K562 (cell line): ENCODE measurements around the gene MIP. TPM values are rescaled to one million over a fixed set of nuclear protein-coding genes. Genes with fewer than 3 reads are reported as not detected.
A peak's percentile ranks its signal among the peaks of the same experiment; 100 is the strongest.

Experiments
- ATAC-seq: fragments of 200-7000 bp; cut with Tn5 transposase; 3 replicates; pipeline ENCODE4 v1.9.1; 2020; ENCODE audit warnings: moderate library complexity
- BruUV-seq: library from RNA; stranded (reverse); fragments of 400-500 nt; replicated peaks from 2 replicates; lab custom pipeline; 2021; lab: Mats Ljungman, UMichigan
- CTCF ChIA-PET: fragments of 300-600 bp; formaldehyde crosslinking; extraction: SDS; loops from one replicate; lab custom pipeline; 2021; ENCODE audit warnings: low intra/inter-chr PET ratio; lab: Yijun Ruan, JAX
- POLR2A ChIA-PET: fragments of 300-600, 350-650 bp; sonication (Branson Sonifier 250); formaldehyde crosslinking; extraction: SDS; loops from one replicate; lab custom pipeline; 2021; ENCODE audit warnings: antibody characterized with exemption, inconsistent platforms; lab: Yijun Ruan, JAX
- DNase-seq, 4 experiments: peaks; one replicate each; pipeline versions ENCODE4 v3.0.0 to v3.0.0-alpha.2; 2011 to 2018; ENCODE audit warnings: low spot score in 3 of 4, mixed read lengths in 3 of 4; ENCODE audit errors: extremely low read depth in 1 of 4
- FAIRE-seq: peaks from 2 replicates; lab custom pipeline; 2011; peaks lifted over from hg19 to GRCh38; lab: Jason Lieb, UNC
- H2AFZ ChIP-seq: 2 replicates; pipeline ENCODE4 v1.6.0; 2011; ENCODE audit warnings: low read depth, low read length, control low read depth, inconsistent platforms
- H3K27ac ChIP-seq: fragments of 200-600 bp; 3 replicates; pipeline ENCODE4 v1.8.0; 2011; ENCODE audit warnings: low read depth, mild to moderate bottlenecking, control low read depth, inconsistent platforms, low read length, moderate library complexity, mixed read lengths; ENCODE audit errors: extremely low read depth
- H3K27me3 ChIP-seq, 2 experiments: fragments of 300-600 bp in 1 of 2; 2 replicates in 1 of 2; 3 replicates in 1 of 2; pipeline versions ENCODE4 v1.6.0 to v1.8.0; 2011; ENCODE audit warnings: inconsistent platforms in 2 of 2, low read length in 2 of 2, mild to moderate bottlenecking in 1 of 2, mixed read lengths in 1 of 2, moderate library complexity in 1 of 2; ENCODE audit not compliant: control insufficient read depth in 2 of 2, insufficient read depth in 2 of 2
- H3K36me3 ChIP-seq: fragments of 300-600 bp; 3 replicates; pipeline ENCODE4 v1.8.0; 2011; ENCODE audit warnings: mild to moderate bottlenecking, low read length, inconsistent platforms; ENCODE audit not compliant: control insufficient read depth, insufficient read depth
- H3K4me1 ChIP-seq, 2 experiments: fragments of 200-600 bp in 1 of 2; replicated peaks in 1 of 2; 2 replicates in 1 of 2; 3 replicates in 1 of 2; pipeline versions ENCODE4 v1.5.1 to v1.8.0; 2011; ENCODE audit warnings: inconsistent platforms in 2 of 2, low read length in 2 of 2, mild to moderate bottlenecking in 1 of 2, mixed read lengths in 1 of 2, moderate library complexity in 1 of 2; ENCODE audit not compliant: control insufficient read depth in 2 of 2, insufficient read depth in 2 of 2
- H3K4me2 ChIP-seq: 2 replicates; pipeline ENCODE4 v1.6.1; 2011; ENCODE audit warnings: low read length, control low read depth, inconsistent platforms, mixed read lengths; ENCODE audit not compliant: insufficient read depth
- H3K4me3 ChIP-seq: fragments of 200-600 bp; sonication (generic), shearing (Covaris generic); 2 replicates; pipeline ENCODE4 v1.5.1; 2016; ENCODE audit warnings: control low read depth, inconsistent platforms
- H3K79me2 ChIP-seq: fragments of 200-600 bp; 3 replicates; pipeline ENCODE4 v1.8.0; 2011; ENCODE audit warnings: low read length, inconsistent platforms; ENCODE audit not compliant: control insufficient read depth, insufficient read depth
- H3K9ac ChIP-seq, 2 experiments: 2 replicates each; pipeline versions ENCODE4 v1.6.0 to v1.6.1; 2011; ENCODE audit warnings: low read depth in 2 of 2, low read length in 2 of 2, control low read depth in 1 of 2, inconsistent platforms in 1 of 2, mild to moderate bottlenecking in 1 of 2, mixed read lengths in 1 of 2; ENCODE audit not compliant: insufficient read depth in 1 of 2
- H3K9me1 ChIP-seq: one replicate; pipeline ENCODE4 v1.6.0; 2011; ENCODE audit warnings: inconsistent platforms, mild to moderate bottlenecking, low read length, moderate library complexity; ENCODE audit not compliant: control insufficient read depth, insufficient read depth
- H3K9me3 ChIP-seq: replicated peaks from 2 replicates; pipeline ENCODE4 v1.5.1; 2011; ENCODE audit warnings: low read depth, low read length, inconsistent platforms; ENCODE audit not compliant: control insufficient read depth, insufficient read depth
- H4K20me1 ChIP-seq: replicated peaks from 2 replicates; pipeline ENCODE4 v1.6.1; 2011; ENCODE audit warnings: low read length, inconsistent platforms, mixed read lengths; ENCODE audit not compliant: control insufficient read depth, insufficient read depth
- ELF1 ChIP-seq: fragments of 200-800 bp; sonication (Bioruptor generic); IDR thresholded peaks from 2 replicates; pipeline ENCODE4 v1.6.1; 2016; ENCODE audit warnings: missing genetic modification characterization, missing compliant biosample characterization
- ETS1 ChIP-seq: conservative IDR thresholded peaks from 2 replicates; pipeline ENCODE4 v1.6.1; 2011; ENCODE audit warnings: low read depth, mild to moderate bottlenecking, low read length; ENCODE audit not compliant: control insufficient read depth
- GTF2E2 ChIP-seq: fragments of 200-800 bp; sonication (Bioruptor generic); IDR thresholded peaks from 2 replicates; pipeline ENCODE4 v1.6.1; 2016; ENCODE audit warnings: missing genetic modification characterization, missing compliant biosample characterization
- KDM1A ChIP-seq, 2 experiments: fragments of 450-650 bp; IDR thresholded peaks; 2 replicates each; pipeline ENCODE4 v1.6.1; 2016; ENCODE audit warnings: mild to moderate bottlenecking in 2 of 2
- MCM2 ChIP-seq: fragments of 450-650 bp; IDR thresholded peaks from 2 replicates; pipeline ENCODE4 v1.6.1; 2017; ENCODE audit warnings: low read depth, mild to moderate bottlenecking
- MECOM ChIP-seq: fragments of 250-450 bp; sonication (Bioruptor Pico); IDR thresholded peaks from 2 replicates; pipeline ENCODE4 v1.8.0; 2022; ENCODE audit warnings: inconsistent platforms
- NR1H2 ChIP-seq: sonication (generic); formaldehyde crosslinking; IDR thresholded peaks from 2 replicates; pipeline ENCODE4 v1.4.0; 2020; ENCODE audit warnings: mild to moderate bottlenecking, missing genetic modification reagents
- NR2C1 ChIP-seq, 2 experiments: fragments of 450-650 bp; IDR thresholded peaks; 2 replicates each; pipeline ENCODE4 v1.6.1; 2017; ENCODE audit warnings: mild to moderate bottlenecking in 2 of 2, antibody characterized with exemption in 1 of 2, inconsistent platforms in 1 of 2, missing compliant biosample characterization in 1 of 2, missing genetic modification characterization in 1 of 2
- RBM17 ChIP-seq: fragments of 200-400 bp; formaldehyde crosslinking; IDR thresholded peaks from 2 replicates; pipeline ENCODE4 v1.6.1; 2017; ENCODE audit warnings: low read depth, mild to moderate bottlenecking, low read length, borderline replicate concordance
- SETDB1 ChIP-seq: IDR thresholded peaks from one replicate; pipeline ENCODE4 v1.6.1; 2012; ENCODE audit warnings: low read length, control low read depth, inconsistent platforms
- TAF1 ChIP-seq: IDR thresholded peaks from 2 replicates; pipeline ENCODE4 v1.6.1; 2011; ENCODE audit warnings: mild to moderate bottlenecking, low read length, moderate library complexity; ENCODE audit not compliant: insufficient read depth, control insufficient read depth, severe bottlenecking; ENCODE audit errors: extremely low read depth
- ZEB2 ChIP-seq: fragments of 450-650 bp; IDR thresholded peaks from 2 replicates; pipeline ENCODE4 v1.6.1; 2016
- ZNF175 ChIP-seq: fragments of 200-800 bp; sonication (Bioruptor generic); IDR thresholded peaks from 2 replicates; pipeline ENCODE4 v1.6.1; 2016; ENCODE audit warnings: low read depth, mild to moderate bottlenecking, missing genetic modification characterization, missing compliant biosample characterization
- ZNF324 ChIP-seq: fragments of 250-450 bp; sonication (Bioruptor Pico); IDR thresholded peaks from 2 replicates; pipeline ENCODE4 v1.4.0; 2020; ENCODE audit warnings: mild to moderate bottlenecking
- WGBS: fragments of 100-300 bp; shearing (Covaris generic); methylation state at CpG from one replicate; pipeline ENCODE4 v1.1.6; 2016; ENCODE audit warnings: low coverage, mixed read lengths; ENCODE audit not compliant: insufficient coverage; ENCODE audit errors: missing lambda C conversion rate; 5-methylcytosine and 5-hydroxymethylcytosine counted together
- in situ Hi-C: fragments of 300-500 bp; cut with MboI; formaldehyde crosslinking; loops from 4 replicates; pipeline ENCODE4 v1.15.0; 2018; ENCODE audit warnings: inconsistent platforms, mixed read lengths
- intact Hi-C: fragments of 100-400 bp; cut with micrococcal nuclease; formaldehyde crosslinking; loops from 2 replicates; pipeline ENCODE4 v1.14.2; 2022
- polyA plus RNA-seq, 8 experiments: library from polyadenylated mRNA; depleted of rRNA in 4 of 8; stranded (reverse) in 5 of 8; unstranded in 3 of 8; fragments of >200 nt; fragmentation: Nextera tagmentation in 2 of 8; fragmentation: Illumina TruSeq in 1 of 8; extraction: Ambion mirVana in 2 of 8; extraction: Trizol in 1 of 8; gene quantifications; 2 replicates each; pipeline versions ENCODE4 v1.2.1 to v1.2.3, GENCODE V29; 2011 to 2014; ENCODE audit warnings: inconsistent platforms in 1 of 8, missing spikeins in 1 of 8
- total RNA-seq, 7 experiments: library from RNA; depleted of rRNA in 6 of 7; stranded (reverse); fragments of >200 nt in 6 of 7; fragmentation: Illumina TruSeq in 2 of 7; extraction: Trizol in 2 of 7; gene quantifications; 2 replicates each; pipeline versions ENCODE4 v1.2.1 to v1.2.3, GENCODE V29; 2011 to 2021; ENCODE audit warnings: low replicate concordance in 1 of 7
- TF ChIP-seq, protein P1 (sequence below): fragments of 250-450 bp; sonication (Bioruptor Pico); IDR thresholded peaks from 2 replicates; pipeline ENCODE4 v1.9.0; 2021; ENCODE audit warnings: mild to moderate bottlenecking, inconsistent platforms

Gene MIP
- total and polyA plus RNA-seq, 9 of the 15 experiments (the other 6 are each of a cell fraction or from before 2014, with no cell fraction given): 0.09 to 0.36 (median 0.19) TPM; not detected in 5

- TF ChIP-seq ZEB2 (0 out of 2 replicates have a peak, but pooled peaks have one; percentile 4), ZNF324 (CRISPR knock-in tag) (no peak), SETDB1 (no peak), MECOM (0 out of 2 replicates have a peak, but pooled peaks have one; percentile 16), ELF1 (tag) (0 out of 2 replicates have a peak, but pooled peaks have one; percentile 13), ETS1 (no peak), GTF2E2 (tag) (peak; percentile 1), KDM1A (IDR thresholded peaks at IDR 0.05) (0 out of 4 replicates have a peak, but pooled peaks of 1 of the 2 experiments have one; percentile 34), ZNF175 (CRISPR knock-in tag) (0 out of 2 replicates have a peak, but pooled peaks have one; percentile 17)
- TF ChIP-seq, all 486 proteins: peak for 10
Observed at GRCh38 chr12:56449622-56449984, 4.9 kb downstream of the MIP start (continued).

- ATAC-seq (peak; percentile 96), FAIRE-seq (peak; percentile 83), DNase-seq (peak; percentile 94 to 95 (median 95))
- Histone ChIP-seq H4K20me1 (no peaks in the 10 kb centered on the region), H3K9me3 (no peaks in the 10 kb centered on the region), H3K4me2 (peak within 1 kb of the TSS; percentile 77), H3K4me3 (peak within 1 kb of the TSS; percentile 52), H2AFZ (peak within 1 kb of the TSS; percentile 80), H3K79me2 (peaks cover 39% of the 10 kb centered on the region), H3K9ac (peak within 1 kb of the TSS; percentile 84 to 92), H3K27me3 (no peaks in the 10 kb centered on the region), H3K27ac (peak within 1 kb of the TSS; percentile 91), H3K9me1 (no peaks in the 10 kb centered on the region), H3K36me3 (peaks cover 19% of the 10 kb centered on the region), H3K4me1 (peaks cover 11 to 19% of the 10 kb centered on the region in 2 experiments)
- POLR2A ChIA-PET: interaction anchor here (0.6 to 2.9 kb wide), 17 partner anchors 10 to 327 kb away, joined by 3 to 23 read pairs (median 5); partner anchors contain the start of genes CNPY2 and STAT2
- CTCF ChIA-PET: no interaction called here
- intact Hi-C loops (loop anchor here (5.0 kb wide), 1 partner anchor 72 kb away; no protein-coding TSS in a partner anchor), in situ Hi-C loops (no loop called here)
- under 1% methylated on average over 57 of the region's 58 CpGs for WGBS
- TSS peak; percentile 76 for BruUV-seq
- TF ChIP-seq NR2C1 (IDR thresholded peaks at IDR 0.05) (no peak), NR2C1 (tag; IDR thresholded peaks at IDR 0.05) (no peak), NR1H2 (CRISPR knock-in tag) (no peak), TAF1 (peak; percentile 78), MCM2 (no peak), RBM17 (no peak)
- TF ChIP-seq, protein P1, sequence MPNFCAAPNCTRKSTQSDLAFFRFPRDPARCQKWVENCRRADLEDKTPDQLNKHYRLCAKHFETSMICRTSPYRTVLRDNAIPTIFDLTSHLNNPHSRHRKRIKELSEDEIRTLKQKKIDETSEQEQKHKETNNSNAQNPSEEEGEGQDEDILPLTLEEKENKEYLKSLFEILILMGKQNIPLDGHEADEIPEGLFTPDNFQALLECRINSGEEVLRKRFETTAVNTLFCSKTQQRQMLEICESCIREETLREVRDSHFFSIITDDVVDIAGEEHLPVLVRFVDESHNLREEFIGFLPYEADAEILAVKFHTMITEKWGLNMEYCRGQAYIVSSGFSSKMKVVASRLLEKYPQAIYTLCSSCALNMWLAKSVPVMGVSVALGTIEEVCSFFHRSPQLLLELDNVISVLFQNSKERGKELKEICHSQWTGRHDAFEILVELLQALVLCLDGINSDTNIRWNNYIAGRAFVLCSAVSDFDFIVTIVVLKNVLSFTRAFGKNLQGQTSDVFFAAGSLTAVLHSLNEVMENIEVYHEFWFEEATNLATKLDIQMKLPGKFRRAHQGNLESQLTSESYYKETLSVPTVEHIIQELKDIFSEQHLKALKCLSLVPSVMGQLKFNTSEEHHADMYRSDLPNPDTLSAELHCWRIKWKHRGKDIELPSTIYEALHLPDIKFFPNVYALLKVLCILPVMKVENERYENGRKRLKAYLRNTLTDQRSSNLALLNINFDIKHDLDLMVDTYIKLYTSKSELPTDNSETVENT (CRISPR knock-in tag): peak; percentile 93
Observed at GRCh38 chr12:56448860-56449621, 5.4 kb downstream of the MIP start, which contains the start of gene TIMELESS. Gene TIMELESS (minus strand): TSS chr12:56449426. CDS start chr12:56434170, 15,256 bp downstream.
